H1 (cell line): ENCODE data around the gene CKAP5. TPM values are rescaled to one million over a fixed set of nuclear protein-coding genes. Genes with fewer than 3 reads are reported as not detected.

ENCODE experiments used
- CHD7 ChIP-seq: fragments of 300-600 bp; sonication (generic); IDR thresholded peaks from 2 replicates; pipeline ENCODE4 v1.7.1; 2012; ENCODE audit warnings: low read length, moderate library complexity, mild to moderate bottlenecking, inconsistent platforms; ENCODE audit not compliant: insufficient replicate concordance
- EGR1 ChIP-seq: IDR thresholded peaks from 2 replicates; pipeline ENCODE4 v1.6.1; 2011; ENCODE audit warnings: low read depth, low read length, borderline replicate concordance
- POLR2A ChIP-seq, 2 experiments: IDR thresholded peaks; 1 replicate in 1 of 2; 2 replicates in 1 of 2; pipeline ENCODE4 v1.6.1; 2011; ENCODE audit warnings: low read depth in 2 of 2, low read length in 2 of 2, mild to moderate bottlenecking in 2 of 2; ENCODE audit errors: control extremely low read depth in 1 of 2
- polyA plus RNA-seq, 7 experiments: library from polyadenylated mRNA; depleted of rRNA in 3 of 7; stranded (reverse) in 5 of 7; unstranded in 2 of 7; fragments of >200 nt in 5 of 7; fragments of 200-250 nt in 2 of 7; gene quantifications; 1 replicate in 5 of 7; 2 replicates in 1 of 7; 4 replicates in 1 of 7; pipeline versions ENCODE4 v1.2.1 to v1.2.3, GENCODE V29; 2011 to 2013; ENCODE audit warnings: missing spikeins in 2 of 7, mixed read lengths in 2 of 7
- total RNA-seq: library from RNA; stranded (reverse); fragmentation: NEBNext Ultra II Directional; extraction: Animal tissue kit (Norgen Biotek cat#: 25700); gene quantifications from 2 replicates; pipeline ENCODE4 v1.2.1, GENCODE V29; 2021

Gene CKAP5
- total and polyA plus RNA-seq, 2 of the 8 experiments (the other 6 are each of a cell fraction or from before 2014, with no cell fraction given) = 64.8 to 185 TPM

- TF ChIP-seq POLR2A (IDR thresholded peaks at IDR 0.05; ENCODE audit: control extremely low read depth in 1 of 2, low read depth in 2 of 2, low read length in 2 of 2) = no peak
- no peak for TF ChIP-seq CHD7
- no peak for TF ChIP-seq EGR1
- TF ChIP-seq, all 59 proteins: peak for 0
Measured at GRCh38 chr11:46868912-46869311, 22.8 kb upstream of the CKAP5 start (continued).
